SU-DHL-6 (cell line): ENCODE data around the gene FBXW4.

Source experiments
- H2AFZ ChIP-seq: fragments of 200-600 bp; sonication (generic); 2 replicates; pipeline ENCODE4 v1.6.1; 2014; ENCODE audit warnings: low read depth, mild to moderate bottlenecking, moderate library complexity, mixed read lengths, antibody characterized with exemption, low read length; ENCODE audit not compliant: severe bottlenecking
- H3F3A ChIP-seq: fragments of 200-600 bp; shearing (Covaris generic); 2 replicates; pipeline ENCODE4 v1.6.0; 2016; ENCODE audit warnings: antibody characterized with exemption, mild to moderate bottlenecking; ENCODE audit not compliant: insufficient read depth
- H3K27ac ChIP-seq: fragments of 200-600 bp; sonication (generic); 2 replicates; pipeline ENCODE4 v1.5.1; 2016; ENCODE audit warnings: low read depth, mild to moderate bottlenecking, low read length, moderate library complexity, mixed read lengths
- H3K27me3 ChIP-seq: fragments of 200-600 bp; sonication (generic), shearing (Covaris generic); 2 replicates; pipeline ENCODE4 v1.6.0; 2014; ENCODE audit warnings: mild to moderate bottlenecking, low read length
- H3K36me3 ChIP-seq: fragments of 200-600 bp; sonication (generic); 2 replicates; pipeline ENCODE4 v1.6.1; 2014; ENCODE audit warnings: mild to moderate bottlenecking, low read length, mixed read lengths
- H3K4me2 ChIP-seq: fragments of 300-600, 200-600 bp; shearing (Covaris generic), sonication (generic); 2 replicates; pipeline ENCODE4 v1.6.0; 2014; ENCODE audit warnings: low read length, low read depth, mild to moderate bottlenecking; ENCODE audit not compliant: poor library complexity, severe bottlenecking
- H3K4me3 ChIP-seq: fragments of 200-600 bp; sonication (generic); 2 replicates; pipeline ENCODE4 v1.5.1; 2014; ENCODE audit warnings: antibody characterized with exemption, low read length, mild to moderate bottlenecking, mixed read lengths; ENCODE audit not compliant: insufficient read depth, poor library complexity, severe bottlenecking
- H3K79me2 ChIP-seq: fragments of 200-600 bp; sonication (generic); 2 replicates; pipeline ENCODE4 v1.6.1; 2014; ENCODE audit warnings: mild to moderate bottlenecking, low read length, moderate library complexity; ENCODE audit not compliant: insufficient read depth
- H3K9ac ChIP-seq: fragments of 200-600 bp; sonication (generic); 2 replicates; pipeline ENCODE4 v1.7.0; 2014; ENCODE audit warnings: mild to moderate bottlenecking, low read length
- H3K9me2 ChIP-seq: fragments of 200-600 bp; sonication (generic); replicated peaks from 2 replicates; pipeline ENCODE4 v1.6.1; 2014; ENCODE audit warnings: low read length; ENCODE audit not compliant: insufficient read depth
- H3K9me3 ChIP-seq: fragments of 200-600 bp; sonication (generic); 2 replicates; pipeline ENCODE4 v1.6.1; 2014; ENCODE audit warnings: low read length, mixed read lengths; ENCODE audit not compliant: insufficient read depth
- H4K20me1 ChIP-seq: fragments of 200-600 bp; sonication (generic); 2 replicates; pipeline ENCODE4 v1.6.1; 2014; ENCODE audit warnings: low read depth, mild to moderate bottlenecking, antibody characterized with exemption, low read length, moderate library complexity, mixed read lengths
- EZH2phosphoT487 ChIP-seq: fragments of 200-600 bp; sonication (generic), shearing (Covaris generic); conservative IDR thresholded peaks from 2 replicates; pipeline ENCODE4 v1.6.1; 2018; ENCODE audit warnings: mild to moderate bottlenecking, antibody characterized with exemption, low read length, moderate library complexity, mixed read lengths
- TF ChIP-seq, protein P1 (sequence below): fragments of 200-600 bp; sonication (generic); IDR thresholded peaks from one replicate; pipeline ENCODE4 v1.5.1; 2017; ENCODE audit warnings: antibody characterized with exemption, mild to moderate bottlenecking, low read length, moderate library complexity; ENCODE audit not compliant: insufficient read depth, poor library complexity, severe bottlenecking

Gene FBXW4

DNA sequence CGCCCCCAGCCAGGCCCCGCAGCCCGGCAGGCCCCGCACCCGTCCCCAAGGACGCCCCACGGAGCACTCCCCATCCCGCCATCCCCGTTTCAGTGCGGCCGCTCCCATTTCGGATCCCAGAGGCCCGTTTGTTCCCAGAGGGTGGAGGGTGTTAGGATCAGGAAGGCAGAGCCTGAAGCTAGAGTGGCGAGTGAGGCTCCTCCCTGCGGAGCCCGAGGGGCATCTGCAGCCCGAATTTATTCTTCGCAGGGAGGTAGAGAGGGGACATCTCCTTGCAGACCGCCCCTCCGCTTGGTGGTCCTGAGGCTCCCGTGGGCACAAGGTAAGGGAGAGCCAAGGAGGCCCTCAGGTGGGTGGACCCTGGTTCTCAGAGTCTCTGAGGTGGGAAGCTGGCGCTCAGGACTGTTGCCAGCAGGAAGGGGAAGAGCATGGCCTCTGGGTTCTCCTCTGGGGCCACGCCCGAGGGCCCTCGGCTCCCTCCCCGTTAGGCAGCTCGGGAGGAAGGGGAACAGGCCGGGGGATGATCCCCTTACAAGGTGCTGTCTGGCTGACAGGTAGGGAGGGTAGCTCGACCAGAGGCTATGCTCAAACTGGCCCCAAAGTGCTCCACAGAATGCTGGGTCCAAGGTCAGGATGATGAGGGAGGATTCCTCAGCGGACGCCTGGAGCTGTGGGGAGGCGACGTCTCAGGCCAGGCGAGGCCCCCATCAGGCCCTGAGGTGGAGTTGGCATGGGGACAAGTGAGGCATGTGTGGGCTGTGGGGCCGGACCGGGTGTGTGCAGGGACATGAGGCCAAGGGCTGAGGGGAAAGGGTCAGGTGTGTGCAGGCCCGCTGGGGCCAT, 124.3 kb downstream of the FBXW4 start:
- Histone ChIP-seq H3K27me3 (no peaks in the 10 kb centered on the region; the same call in 1 of the 2 replicates), H3K9ac (peak overlapping the region; percentile 55; the same call in 1 of the 2 replicates), H3K9me3 (no peaks in the 10 kb centered on the region), H3K79me2 (no peaks in the 10 kb centered on the region), H4K20me1 (no peaks in the 10 kb centered on the region), H3K9me2 (no peaks in the 10 kb centered on the region), H3K4me3 (peak overlapping the region; percentile 67), H3K27ac (no peak overlapping the region), H3K4me2 (peak overlapping the region; percentile 86), H3F3A (no peaks in the 10 kb centered on the region), H2AFZ (peak overlapping the region; percentile 94), H3K36me3 (no peaks in the 10 kb centered on the region)
- TF ChIP-seq, protein P1, sequence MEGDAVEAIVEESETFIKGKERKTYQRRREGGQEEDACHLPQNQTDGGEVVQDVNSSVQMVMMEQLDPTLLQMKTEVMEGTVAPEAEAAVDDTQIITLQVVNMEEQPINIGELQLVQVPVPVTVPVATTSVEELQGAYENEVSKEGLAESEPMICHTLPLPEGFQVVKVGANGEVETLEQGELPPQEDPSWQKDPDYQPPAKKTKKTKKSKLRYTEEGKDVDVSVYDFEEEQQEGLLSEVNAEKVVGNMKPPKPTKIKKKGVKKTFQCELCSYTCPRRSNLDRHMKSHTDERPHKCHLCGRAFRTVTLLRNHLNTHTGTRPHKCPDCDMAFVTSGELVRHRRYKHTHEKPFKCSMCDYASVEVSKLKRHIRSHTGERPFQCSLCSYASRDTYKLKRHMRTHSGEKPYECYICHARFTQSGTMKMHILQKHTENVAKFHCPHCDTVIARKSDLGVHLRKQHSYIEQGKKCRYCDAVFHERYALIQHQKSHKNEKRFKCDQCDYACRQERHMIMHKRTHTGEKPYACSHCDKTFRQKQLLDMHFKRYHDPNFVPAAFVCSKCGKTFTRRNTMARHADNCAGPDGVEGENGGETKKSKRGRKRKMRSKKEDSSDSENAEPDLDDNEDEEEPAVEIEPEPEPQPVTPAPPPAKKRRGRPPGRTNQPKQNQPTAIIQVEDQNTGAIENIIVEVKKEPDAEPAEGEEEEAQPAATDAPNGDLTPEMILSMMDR, result no peak
- TF ChIP-seq EZH2phosphoT487, result no peak

DNA sequence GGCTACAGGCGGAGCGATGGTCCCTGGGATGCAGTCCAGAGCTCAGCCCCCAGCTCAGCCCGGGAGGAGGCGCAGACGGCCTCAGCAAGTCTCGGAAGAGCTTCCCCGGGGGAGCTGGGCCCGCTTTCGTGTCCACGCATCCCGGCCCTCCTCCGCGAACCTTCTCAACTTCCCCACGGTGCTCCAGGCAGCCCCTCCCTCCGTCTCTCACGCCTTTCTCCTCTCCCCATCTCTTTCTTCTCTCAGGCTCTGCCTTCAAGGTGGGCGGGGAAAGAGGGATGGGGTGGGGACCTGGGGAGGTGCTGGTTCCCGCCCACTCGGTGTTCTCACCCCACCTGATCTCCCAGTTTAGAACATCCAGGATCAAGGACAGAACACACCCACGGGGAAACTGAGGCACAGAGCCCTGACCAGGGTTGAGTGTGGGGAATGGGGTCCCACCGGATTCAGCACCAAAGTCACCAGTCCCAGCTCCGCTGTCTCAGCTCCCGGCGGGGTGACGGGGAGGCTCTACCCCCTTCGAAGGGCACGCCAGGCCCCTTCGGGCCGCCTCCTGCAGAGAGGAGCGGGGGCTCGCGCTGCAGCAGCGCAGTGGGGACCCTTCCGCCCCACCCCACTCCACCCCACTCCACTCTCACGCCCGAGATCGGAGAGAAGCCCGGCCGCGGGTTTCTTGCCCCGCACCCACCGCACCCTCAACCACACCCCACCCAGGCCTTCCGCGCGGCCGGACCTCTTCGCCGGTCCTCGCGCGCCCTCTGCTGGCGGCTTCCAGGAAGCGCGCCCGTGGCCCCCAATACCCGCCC, 125.1 kb downstream of the FBXW4 start:
- no peaks in the 10 kb centered on the region for H3K79me2 ChIP-seq
- peak overlapping the region; percentile 86 for H3K4me2 ChIP-seq
- H3K9me2 ChIP-seq, result no peaks in the 10 kb centered on the region
- H2AFZ ChIP-seq, result peak overlapping the region; percentile 94
- H4K20me1 ChIP-seq, result no peaks in the 10 kb centered on the region
- no peaks in the 10 kb centered on the region for H3F3A ChIP-seq
- H3K4me3 ChIP-seq, result peak overlapping the region; percentile 67
- H3K9ac ChIP-seq, result peak overlapping the region; percentile 55
- no peak overlapping the region for H3K27ac ChIP-seq
- TF ChIP-seq, protein P1, result peak; percentile 72
- TF ChIP-seq EZH2phosphoT487, result no peak
- no peaks in the 10 kb centered on the region for H3K9me3 ChIP-seq
- no peaks in the 10 kb centered on the region; the same call in 1 of the 2 replicates for H3K27me3 ChIP-seq
- H3K36me3 ChIP-seq, result no peaks in the 10 kb centered on the region

DNA sequence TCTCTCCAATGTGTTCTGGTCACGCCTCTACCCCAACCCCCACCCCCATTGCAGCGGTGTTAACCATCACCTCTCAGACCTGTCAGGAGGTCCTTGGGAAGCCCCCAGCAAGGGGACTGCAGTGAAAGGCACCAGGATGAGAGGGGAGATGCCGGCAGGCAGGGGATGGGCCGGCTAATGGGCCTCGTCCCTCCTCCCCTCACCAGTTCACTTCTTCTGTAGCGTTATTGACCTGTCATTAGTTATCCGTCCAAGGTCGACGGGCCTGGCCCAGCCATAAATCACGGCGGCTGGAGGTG, 125.7 kb downstream of the FBXW4 start:
- Histone ChIP-seq H3K4me2 (peak overlapping the region; percentile 86), H3K9me2 (no peaks in the 10 kb centered on the region), H3K36me3 (no peaks in the 10 kb centered on the region), H3K9ac (0 out of 2 replicates have a peak overlapping the region, but pooled peaks have one; percentile 55), H4K20me1 (no peaks in the 10 kb centered on the region), H2AFZ (peak overlapping the region; percentile 94), H3K79me2 (no peaks in the 10 kb centered on the region), H3K4me3 (peak overlapping the region; percentile 67), H3K9me3 (no peaks in the 10 kb centered on the region), H3K27ac (no peak overlapping the region), H3K27me3 (no peaks in the 10 kb centered on the region; the same call in 1 of the 2 replicates), H3F3A (no peaks in the 10 kb centered on the region)
- TF ChIP-seq, protein P1, result no peak
- TF ChIP-seq EZH2phosphoT487, result no peak
